NT2/D1 (cell line): Measurements from ENCODE around the gene PRSS48.

Source experiments
- SUZ12 ChIP-seq: IDR thresholded peaks from 2 replicates; pipeline ENCODE4 v1.6.1; 2011; ENCODE audit not compliant: insufficient read length, insufficient read depth; ENCODE audit errors: extremely low read depth
- YY1 ChIP-seq: IDR thresholded peaks from 2 replicates; pipeline ENCODE4 v1.6.1; 2011; ENCODE audit not compliant: insufficient read length, insufficient read depth
- ZNF274 ChIP-seq: IDR thresholded peaks from 2 replicates; pipeline ENCODE4 v1.6.1; 2011; ENCODE audit warnings: mild to moderate bottlenecking, low read depth, low read length

GRCh38 chr4:151259752-151260151 lies 17.2 kb upstream of the PRSS48 start:
- TF ChIP-seq ZNF274, result no peak
- no peak for TF ChIP-seq YY1
- no peak for TF ChIP-seq SUZ12
